Keratinocyte (primary cell): ENCODE data around the gene MYBPHL. TPM values are rescaled to one million over a fixed set of nuclear protein-coding genes. Genes with fewer than 3 reads are reported as not detected.

Experiments
- DNase-seq: peaks from one replicate; pipeline ENCODE4 v3.0.0-alpha.2; 2011; ENCODE audit warnings: low read depth, missing footprints, low spot score
- FAIRE-seq: peaks from 2 replicates; lab custom pipeline; 2011; peaks lifted over from hg19 to GRCh38; lab: Jason Lieb, UNC
- H2AFZ ChIP-seq: 2 replicates; pipeline ENCODE4 v1.6.0; 2012; ENCODE audit warnings: low read length, control low read depth, inconsistent platforms; ENCODE audit not compliant: control insufficient read depth
- H3K27ac ChIP-seq: 2 replicates; pipeline ENCODE4 v1.5.1; 2011; ENCODE audit warnings: low read length; ENCODE audit not compliant: control insufficient read depth, insufficient read depth
- H3K27me3 ChIP-seq: 3 replicates; pipeline ENCODE4 v1.6.0; 2011; ENCODE audit warnings: low read length; ENCODE audit not compliant: control insufficient read depth, insufficient read depth; ENCODE audit errors: extremely low read depth
- H3K36me3 ChIP-seq, 2 experiments: 2 replicates in 1 of 2; 3 replicates in 1 of 2; pipeline ENCODE4 v1.5.1; 2011; ENCODE audit warnings: low read length in 2 of 2, mild to moderate bottlenecking in 1 of 2; ENCODE audit not compliant: control insufficient read depth in 2 of 2, insufficient read depth in 2 of 2; ENCODE audit errors: extremely low read depth in 1 of 2
- H3K4me1 ChIP-seq: 3 replicates; pipeline ENCODE4 v1.5.1; 2011; ENCODE audit warnings: low read length; ENCODE audit not compliant: control insufficient read depth, insufficient read depth; ENCODE audit errors: extremely low read depth
- H3K4me2 ChIP-seq: 3 replicates; pipeline ENCODE4 v1.6.0; 2011; ENCODE audit warnings: low read depth, low read length; ENCODE audit not compliant: control insufficient read depth, insufficient read depth; ENCODE audit errors: extremely low read depth
- H3K4me3 ChIP-seq, 3 experiments: fragments of 200-600 bp in 1 of 3; sonication (generic) in 1 of 3; 2 replicates in 2 of 3; 3 replicates in 1 of 3; pipeline ENCODE4 v1.5.1; 2011 to 2016; ENCODE audit warnings: low read length in 3 of 3, mild to moderate bottlenecking in 3 of 3, control low read depth in 2 of 3, inconsistent platforms in 1 of 3, low read depth in 1 of 3, mixed read lengths in 1 of 3, mixed run types in 1 of 3, moderate library complexity in 1 of 3; ENCODE audit not compliant: control insufficient read depth in 2 of 3, insufficient read depth in 2 of 3; ENCODE audit errors: extremely low read depth in 1 of 3
- H3K79me2 ChIP-seq: 2 replicates; pipeline ENCODE4 v1.6.0; 2012; ENCODE audit warnings: low read length; ENCODE audit not compliant: control insufficient read depth, insufficient read depth
- H3K9ac ChIP-seq: 3 replicates; pipeline ENCODE4 v1.6.0; 2011; ENCODE audit warnings: low read length; ENCODE audit not compliant: control insufficient read depth, insufficient read depth; ENCODE audit errors: extremely low read depth
- H3K9me1 ChIP-seq: 3 replicates; pipeline ENCODE4 v1.6.0; 2011; ENCODE audit warnings: low read length; ENCODE audit not compliant: control insufficient read depth, insufficient read depth; ENCODE audit errors: extremely low read depth
- H3K9me3 ChIP-seq: 2 replicates; pipeline ENCODE4 v1.5.1; 2012; ENCODE audit warnings: low read depth, low read length; ENCODE audit not compliant: control insufficient read depth
- H4K20me1 ChIP-seq: 3 replicates; pipeline ENCODE4 v1.6.0; 2011; ENCODE audit warnings: low read length; ENCODE audit not compliant: control insufficient read depth, insufficient read depth; ENCODE audit errors: extremely low read depth
- CTCF ChIP-seq, 3 experiments: IDR thresholded peaks in 1 of 3; conservative IDR thresholded peaks in 1 of 3; optimal IDR thresholded peaks in 1 of 3; 2 replicates in 2 of 3; 3 replicates in 1 of 3; pipeline versions ENCODE3 to v1.5.1; 2011; ENCODE audit warnings: low read length in 3 of 3, mild to moderate bottlenecking in 3 of 3, moderate library complexity in 2 of 3, control low read depth in 1 of 3, inconsistent platforms in 1 of 3; ENCODE audit not compliant: insufficient read depth in 2 of 3; ENCODE audit errors: extremely low read depth in 1 of 3
- EZH2 ChIP-seq: IDR thresholded peaks from one replicate; pipeline ENCODE4 v1.6.1; 2012; ENCODE audit warnings: inconsistent platforms, mild to moderate bottlenecking, low read length, moderate library complexity
- dilution Hi-C: fragments of 300-500 bp; cut with MboI; formaldehyde crosslinking; loops from one replicate; pipeline ENCODE4 v1.7.0; 2020; ENCODE audit warnings: low sequenced_read_pairs; ENCODE audit not compliant: extremely low pct_ligation_motif_present
- polyA plus RNA-seq, 5 experiments: library from polyadenylated mRNA; depleted of rRNA in 3 of 5; stranded (reverse) in 3 of 5; stranded (forward) in 1 of 5; unstranded in 1 of 5; fragments of >200 nt; gene quantifications; 1 replicate in 1 of 5; 2 replicates in 3 of 5; 3 replicates in 1 of 5; pipeline versions ENCODE4 v1.2.1 to v1.2.3, GENCODE V29; 2011 to 2012; ENCODE audit warnings: missing spikeins in 2 of 5, low read depth in 1 of 5, low replicate concordance in 1 of 5

Gene MYBPHL
- polyA plus RNA-seq, 1 donor (not counting 4 experiments of a cell fraction or from before 2014, with no cell fraction given) = 1.1 TPM

DNA sequence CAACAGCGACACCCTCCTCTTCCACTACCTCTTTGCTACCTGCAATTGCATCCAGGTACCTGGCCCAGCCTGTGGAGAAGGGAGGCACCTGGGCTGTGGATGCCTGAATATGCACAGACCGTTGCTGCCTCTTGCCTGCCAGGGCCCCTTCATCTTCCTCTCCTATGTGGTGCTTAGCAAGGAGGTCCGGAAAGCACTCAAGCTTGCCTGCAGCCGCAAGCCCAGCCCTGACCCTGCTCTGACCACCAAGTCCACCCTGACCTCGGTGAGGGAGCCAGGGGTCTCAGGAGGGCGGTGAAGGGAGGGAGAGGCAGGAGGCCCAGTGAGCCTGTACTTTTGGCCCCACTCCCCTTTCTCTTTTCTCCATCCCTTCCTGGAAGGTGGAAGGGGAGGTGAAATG, 35.4 kb downstream of the MYBPHL start:
- Histone ChIP-seq H3K9ac (no peak overlapping the region), H3K36me3 (peaks cover 0 to 4% of the 10 kb centered on the region in 2 experiments), H3K4me3 (no peak overlapping the region), H3K27ac (no peak overlapping the region), H3K27me3 (no peaks in the 10 kb centered on the region), H3K9me3 (no peaks in the 10 kb centered on the region), H3K4me2 (no peak overlapping the region), H2AFZ (no peak overlapping the region), H3K79me2 (no peaks in the 10 kb centered on the region), H4K20me1 (no peaks in the 10 kb centered on the region), H3K4me1 (peaks cover 43% of the 10 kb centered on the region), H3K9me1 (no peaks in the 10 kb centered on the region)
- dilution Hi-C loops = no loop called here
- TF ChIP-seq EZH2 (no peak), CTCF (optimal IDR thresholded peaks at IDR 0.05 in 1 of 3, IDR thresholded peaks at IDR 0.05 in 1 of 3, conservative IDR thresholded peaks at IDR 0.05 in 1 of 3; ENCODE audit: extremely low read depth in 1 of 3, insufficient read depth in 2 of 3, low read length in 3 of 3) (no peak)
- FAIRE-seq = no peak
- DNase-seq = no peak

- Histone ChIP-seq H3K4me2 (no peak overlapping the region), H3K36me3 (peaks cover 0 to 7% of the 10 kb centered on the region in 2 experiments), H3K4me1 (peaks cover 36% of the 10 kb centered on the region), H3K27ac (no peak overlapping the region), H2AFZ (no peak overlapping the region), H4K20me1 (no peaks in the 10 kb centered on the region), H3K9me3 (no peaks in the 10 kb centered on the region), H3K9ac (no peak overlapping the region), H3K79me2 (no peaks in the 10 kb centered on the region), H3K9me1 (no peaks in the 10 kb centered on the region), H3K4me3 (no peak overlapping the region), H3K27me3 (no peaks in the 10 kb centered on the region)
- DNase-seq (no peak), FAIRE-seq (no peak)
- TF ChIP-seq CTCF (optimal IDR thresholded peaks at IDR 0.05 in 1 of 3, IDR thresholded peaks at IDR 0.05 in 1 of 3, conservative IDR thresholded peaks at IDR 0.05 in 1 of 3; ENCODE audit: extremely low read depth in 1 of 3, insufficient read depth in 2 of 3, low read length in 3 of 3) (no peak), EZH2 (no peak)
- dilution Hi-C loops = no loop called here
Observed at GRCh38 chr1:109270623-109271317, 36.0 kb downstream of the MYBPHL start.
